Left ventricle myocardium superior (tissue), 1 donor: ENCODE data around the gene TBX18. TPM values are rescaled to one million over a fixed set of nuclear protein-coding genes. Genes with fewer than 3 reads are reported as not detected.

ENCODE experiments used
- ATAC-seq: fragments of 200-7000 bp; cut with Tn5 transposase; one replicate; pipeline ENCODE4 v1.9.1; 2020; ENCODE audit warnings: mild to moderate bottlenecking, moderate library complexity
- DNase-seq: peaks from one replicate; pipeline ENCODE4 v3.0.0-alpha.2; 2020
- intact Hi-C: fragments of 100-400 bp; cut with micrococcal nuclease; formaldehyde crosslinking; loops from one replicate; pipeline ENCODE4 v1.11.0; 2022
- total RNA-seq: library from RNA; stranded (reverse); fragmentation: NEBNext Ultra II Directional; extraction: Animal tissue kit (Norgen Biotek cat#: 25700); gene quantifications from one replicate; pipeline ENCODE4 v1.2.1, GENCODE V29; 2021
- donor health status: DM: no; HTN: yes; CAD: no; lungs with severe emphysema.

Gene TBX18
- total RNA-seq, 1 donor from 2014 or later = 7.1 TPM

DNA sequence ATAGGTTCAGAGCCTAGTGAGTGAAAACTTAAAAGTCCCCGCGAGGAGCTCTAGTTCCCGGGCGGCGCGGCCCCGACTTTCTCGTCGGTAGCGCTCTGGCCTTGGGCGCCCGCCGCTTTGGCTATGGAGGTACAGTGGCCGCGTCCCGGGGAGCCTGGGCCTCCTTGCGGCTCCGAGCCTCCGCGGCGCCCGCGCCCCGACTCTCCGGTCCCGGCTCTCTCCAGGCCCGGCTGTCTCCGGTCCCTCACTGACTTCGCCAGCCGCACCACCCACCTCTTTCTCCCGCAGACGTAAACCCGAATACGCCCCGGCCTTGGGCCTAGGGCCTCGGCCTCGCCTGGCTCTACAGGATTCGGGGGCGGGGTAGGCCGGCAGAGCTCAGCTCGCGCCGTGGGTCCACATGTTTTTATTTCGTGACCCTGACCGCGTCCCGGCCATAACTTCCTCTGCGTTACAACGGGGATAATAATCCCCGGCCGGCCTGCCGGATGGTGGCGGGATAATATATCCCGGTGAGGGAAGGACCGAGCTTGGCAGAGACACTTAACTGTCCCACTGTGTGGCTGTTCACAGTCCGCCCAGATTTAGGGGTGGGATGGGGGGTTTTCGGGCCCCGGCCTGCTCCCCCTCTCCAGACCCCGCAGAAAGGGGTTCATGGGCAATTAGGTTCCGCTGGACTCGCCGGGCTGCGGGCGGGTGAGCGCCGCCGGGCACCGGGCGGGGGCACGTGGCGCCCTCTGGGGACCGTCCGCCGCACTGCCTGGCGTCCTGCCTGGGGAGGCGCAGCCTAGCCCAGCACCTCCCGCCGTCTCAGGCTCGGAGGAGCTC is 10.0 kb upstream of the TBX18 start:
- ATAC-seq (peak; percentile 86), DNase-seq (peak; percentile 78)
- intact Hi-C loops = no loop called here

DNA sequence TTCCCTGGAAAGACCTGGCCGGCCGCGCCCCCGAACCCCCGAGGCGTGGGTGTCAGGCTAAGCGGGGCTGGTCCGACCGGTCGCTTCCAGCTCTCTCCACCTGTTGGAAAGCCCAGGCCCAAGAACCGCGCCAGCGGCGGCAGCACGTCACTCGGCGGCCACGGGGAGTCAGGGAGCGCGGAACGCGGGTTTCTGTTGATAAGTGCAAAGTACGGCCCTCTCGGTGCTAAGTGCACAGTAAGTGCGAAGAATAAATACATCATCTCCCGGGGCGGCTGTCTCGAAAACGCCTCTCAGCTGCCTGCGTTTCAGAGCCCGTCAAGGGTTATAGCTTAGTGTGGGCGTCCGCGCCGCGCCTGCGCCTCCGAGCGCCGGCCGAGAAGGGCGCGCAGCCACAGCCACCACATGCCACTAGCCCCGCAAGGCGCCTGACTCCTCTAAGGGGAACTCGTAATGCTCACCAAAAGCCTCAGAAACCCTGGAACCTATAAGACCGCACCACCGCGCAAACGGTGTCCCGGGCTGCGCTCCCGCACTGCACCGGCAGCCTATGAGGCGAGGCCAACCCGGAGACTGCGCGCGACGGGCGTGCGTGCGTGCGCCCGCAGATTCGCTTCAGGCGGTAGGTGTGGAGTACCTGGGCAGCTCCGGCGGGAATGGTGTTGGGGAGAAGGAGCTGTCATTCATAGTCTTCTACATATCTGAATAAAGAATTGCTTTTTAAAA is 9.2 kb upstream of the TBX18 start:
- intact Hi-C loops = no loop called here
- peak; percentile 66 for ATAC-seq
- peak; percentile 60 for DNase-seq

DNA sequence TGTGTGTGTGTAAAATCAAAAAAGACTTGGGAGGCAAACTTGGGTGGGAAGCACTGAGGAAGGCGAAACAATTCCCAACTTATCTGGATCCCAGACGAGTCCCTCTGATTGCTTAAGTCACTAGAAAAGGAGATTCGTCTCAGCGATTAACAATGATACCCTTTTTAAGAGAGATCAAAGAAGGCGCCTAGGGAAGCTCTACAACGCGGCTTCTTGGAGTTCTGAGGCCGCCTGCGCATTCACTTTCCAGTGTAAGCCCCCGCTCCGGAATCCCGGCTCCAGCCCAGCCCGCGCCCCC is 8.7 kb upstream of the TBX18 start:
- DNase-seq (no peak), ATAC-seq (no peak)
- intact Hi-C loops = no loop called here

DNA sequence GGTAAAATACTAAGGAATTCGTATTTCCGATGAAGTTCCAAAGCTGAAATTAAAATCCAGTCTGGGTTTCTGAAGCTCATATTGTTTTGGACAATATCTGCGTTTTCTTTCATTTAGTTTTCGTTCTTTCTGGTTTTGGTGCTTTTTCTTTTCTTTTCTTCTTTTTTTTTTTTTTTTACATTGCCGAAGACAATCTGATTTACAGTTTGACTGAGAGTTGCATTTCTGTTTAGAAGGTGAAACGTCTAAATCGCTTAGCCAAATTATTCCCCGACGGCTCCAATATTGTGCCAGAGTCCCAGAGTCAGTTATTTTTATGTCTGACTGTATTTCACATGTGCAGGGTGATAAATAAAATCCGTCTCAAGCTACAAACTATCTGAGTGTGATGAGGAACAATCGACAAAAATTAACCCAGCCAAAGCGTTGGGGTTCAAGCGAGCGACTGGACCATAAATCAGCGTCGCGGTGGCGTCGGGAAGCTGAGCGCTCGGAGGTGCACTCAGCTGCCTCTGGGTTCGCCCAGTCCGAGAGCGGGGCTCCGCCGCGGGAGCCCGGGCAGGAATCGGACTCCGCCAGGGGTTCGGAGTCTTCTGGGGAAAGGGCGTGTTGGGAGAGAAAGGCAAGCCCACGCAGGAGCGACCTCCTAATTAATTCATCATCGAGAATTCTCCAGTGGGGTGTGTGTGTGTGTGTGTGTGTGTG is 8.2 kb upstream of the TBX18 start:
- intact Hi-C loops = no loop called here
- ATAC-seq (peak; percentile 20), DNase-seq (peak; percentile 48)

DNA sequence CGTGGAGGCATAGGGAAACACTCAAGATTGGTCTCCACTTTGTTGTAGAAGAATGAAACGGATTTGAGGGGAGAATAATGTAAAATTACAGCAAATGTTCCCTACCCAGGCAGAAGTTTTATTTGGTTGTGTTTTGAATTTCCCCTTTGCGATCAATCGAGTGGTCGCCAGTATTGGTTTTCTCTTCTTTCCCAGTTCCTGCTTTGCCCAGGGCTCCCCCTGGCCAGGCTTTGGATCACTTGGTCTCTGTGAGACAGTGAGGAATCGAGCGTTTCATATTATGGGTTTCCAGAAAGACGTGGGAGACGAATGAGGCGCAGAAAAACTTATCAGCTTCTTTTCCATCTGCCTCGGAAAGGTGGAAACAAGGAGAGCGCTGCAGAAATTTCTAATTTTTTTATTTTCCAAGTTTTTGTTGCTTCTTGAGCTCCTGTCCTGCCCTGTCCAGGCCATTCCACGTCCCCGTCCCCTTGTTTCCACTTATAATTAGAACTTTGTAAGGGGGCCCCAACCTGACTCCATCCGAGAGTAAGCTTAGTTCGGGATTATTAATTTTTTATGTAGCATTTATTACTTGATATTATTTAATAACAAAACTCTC is 7.5 kb upstream of the TBX18 start:
- intact Hi-C loops = no loop called here
- no peak for ATAC-seq
- DNase-seq = peak; percentile 27

DNA sequence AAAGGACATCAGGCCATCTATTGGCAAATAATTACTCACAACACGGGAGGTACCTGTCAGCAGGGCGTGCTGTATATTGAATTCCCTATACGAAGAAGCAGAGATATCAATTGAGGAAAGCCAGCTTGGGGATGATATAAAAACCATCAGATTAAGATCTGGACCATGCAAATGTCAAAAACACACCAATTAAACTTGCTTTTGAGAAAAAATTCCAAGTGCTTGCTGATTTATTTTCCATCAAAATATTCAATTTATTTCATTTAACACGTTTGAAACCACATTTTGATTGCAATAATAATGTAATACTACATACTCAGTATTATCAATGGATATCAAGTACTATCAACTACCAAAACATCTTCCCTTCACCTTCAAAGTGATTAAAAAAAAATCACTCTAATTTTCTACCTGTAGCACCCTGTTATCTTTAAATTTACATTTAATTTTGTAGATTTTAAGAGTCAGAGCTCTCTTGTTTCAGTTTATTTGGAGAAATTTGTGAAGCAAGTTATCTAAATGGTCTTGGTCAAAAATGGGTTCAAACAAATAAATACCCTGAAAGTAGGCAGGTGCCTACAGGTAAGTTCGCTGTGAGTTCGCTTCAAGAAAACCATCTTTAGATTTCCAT is 6.8 kb upstream of the TBX18 start:
- intact Hi-C loops = no loop called here
- DNase-seq (no peak), ATAC-seq (no peak)

DNA sequence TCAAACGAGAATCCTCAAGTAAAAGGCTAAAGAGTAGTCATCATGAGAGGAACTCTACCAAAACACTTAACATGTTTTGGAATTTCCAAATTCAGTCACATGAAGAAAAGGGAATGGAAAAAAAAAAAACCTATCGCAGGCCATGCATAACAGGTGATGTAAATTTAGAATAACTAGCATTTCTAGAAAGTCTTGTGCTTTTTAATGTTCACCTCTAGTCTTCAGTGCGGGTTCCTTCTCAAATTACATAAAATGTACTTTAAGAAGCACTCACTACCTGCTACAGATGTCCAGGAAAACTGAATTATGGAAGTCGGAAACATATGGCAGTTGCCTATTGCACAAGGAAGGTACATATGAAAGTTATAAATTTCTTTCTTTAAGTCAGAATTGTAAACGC is 6.1 kb upstream of the TBX18 start:
- intact Hi-C loops = no loop called here
- ATAC-seq (no peak), DNase-seq (no peak)

DNA sequence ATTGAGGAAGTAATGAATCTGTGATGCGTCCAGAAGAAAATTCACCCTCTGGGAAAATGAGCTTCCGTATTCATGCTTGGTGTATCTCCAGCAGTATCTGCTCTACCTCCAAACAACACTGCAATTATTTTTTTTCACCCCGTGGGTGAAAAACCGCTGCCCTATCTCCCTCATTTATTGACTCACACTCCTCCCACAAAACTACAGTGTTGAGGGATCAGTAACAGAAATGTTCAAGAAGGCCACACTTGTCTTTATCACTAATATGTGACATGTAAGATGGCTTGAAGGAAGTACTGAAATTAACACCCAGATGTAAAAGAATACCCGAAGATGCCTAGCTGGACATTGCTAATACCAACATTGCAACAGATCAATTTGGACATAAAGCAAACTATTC is 4.9 kb upstream of the TBX18 start:
- DNase-seq (no peak), ATAC-seq (no peak)
- intact Hi-C loops = no loop called here

DNA sequence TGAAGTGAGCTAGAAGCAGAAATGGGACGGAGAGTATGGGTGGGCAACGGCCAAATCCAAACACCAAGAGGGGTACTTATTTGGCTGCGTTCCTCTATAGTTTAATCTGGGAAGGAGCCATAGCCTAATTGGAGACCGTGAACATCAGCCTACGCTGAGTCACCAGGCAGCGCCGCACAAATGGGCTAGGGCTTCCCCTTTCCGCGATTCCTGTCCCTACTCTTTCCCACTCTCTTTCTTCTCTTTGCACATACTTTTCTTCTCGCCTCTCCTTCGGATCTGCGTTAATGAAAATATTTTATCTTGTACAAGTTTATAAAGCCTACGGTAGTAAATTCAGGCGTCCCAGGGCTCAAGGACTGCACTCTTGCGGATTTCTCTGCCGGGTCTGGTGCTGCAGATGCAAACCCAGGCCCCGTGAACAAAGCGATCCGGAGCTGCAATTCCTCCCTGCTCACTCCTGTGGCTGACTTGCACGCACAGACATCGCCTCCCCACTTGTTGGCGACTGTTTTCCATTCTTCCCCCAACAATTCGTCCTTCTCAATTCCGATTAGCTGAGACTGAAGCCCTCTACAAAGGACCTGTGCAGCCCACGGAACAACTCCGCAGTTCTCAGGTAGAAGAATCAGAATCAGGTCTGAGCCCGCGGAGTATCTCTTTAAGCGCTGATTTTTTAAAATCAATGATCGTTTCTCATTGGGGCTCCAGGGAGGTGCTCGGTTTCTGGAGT is 4.2 kb upstream of the TBX18 start:
- ATAC-seq (no peak), DNase-seq (peak; percentile 42)
- intact Hi-C loops = no loop called here

DNA sequence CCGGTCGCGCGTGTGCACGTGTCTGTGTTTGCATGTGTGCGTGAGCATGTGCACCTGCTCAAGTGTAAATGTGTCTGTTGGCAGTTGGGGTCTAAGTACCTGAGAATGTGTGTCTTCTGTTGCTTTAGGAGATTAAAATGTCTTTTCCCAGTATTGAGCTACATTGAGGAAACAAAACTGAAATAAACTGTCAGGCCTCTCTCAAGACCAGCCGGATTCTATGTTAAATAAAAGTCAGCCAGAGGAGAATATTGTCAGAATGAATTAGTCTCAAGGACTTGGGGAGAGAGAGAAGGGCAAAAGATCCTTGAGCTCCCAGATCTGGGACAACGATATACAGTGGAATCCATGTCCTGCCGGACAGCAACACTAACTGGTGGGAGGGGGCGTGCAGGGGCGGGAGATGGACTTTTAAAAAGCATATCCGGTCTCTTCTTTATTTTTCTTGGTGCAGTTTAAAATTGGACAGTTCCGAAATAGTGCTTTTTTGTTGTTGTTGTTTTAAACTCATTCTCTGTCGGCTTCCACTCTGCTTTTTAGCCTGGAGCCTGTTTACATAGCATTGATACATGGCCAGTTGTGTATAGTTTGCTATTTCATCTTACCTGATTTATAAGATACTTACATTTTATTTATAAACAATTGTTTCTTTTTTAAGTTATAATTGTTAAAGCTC is 3.3 kb upstream of the TBX18 start:
- DNase-seq = no peak
- intact Hi-C loops = no loop called here
- ATAC-seq = no peak

DNA sequence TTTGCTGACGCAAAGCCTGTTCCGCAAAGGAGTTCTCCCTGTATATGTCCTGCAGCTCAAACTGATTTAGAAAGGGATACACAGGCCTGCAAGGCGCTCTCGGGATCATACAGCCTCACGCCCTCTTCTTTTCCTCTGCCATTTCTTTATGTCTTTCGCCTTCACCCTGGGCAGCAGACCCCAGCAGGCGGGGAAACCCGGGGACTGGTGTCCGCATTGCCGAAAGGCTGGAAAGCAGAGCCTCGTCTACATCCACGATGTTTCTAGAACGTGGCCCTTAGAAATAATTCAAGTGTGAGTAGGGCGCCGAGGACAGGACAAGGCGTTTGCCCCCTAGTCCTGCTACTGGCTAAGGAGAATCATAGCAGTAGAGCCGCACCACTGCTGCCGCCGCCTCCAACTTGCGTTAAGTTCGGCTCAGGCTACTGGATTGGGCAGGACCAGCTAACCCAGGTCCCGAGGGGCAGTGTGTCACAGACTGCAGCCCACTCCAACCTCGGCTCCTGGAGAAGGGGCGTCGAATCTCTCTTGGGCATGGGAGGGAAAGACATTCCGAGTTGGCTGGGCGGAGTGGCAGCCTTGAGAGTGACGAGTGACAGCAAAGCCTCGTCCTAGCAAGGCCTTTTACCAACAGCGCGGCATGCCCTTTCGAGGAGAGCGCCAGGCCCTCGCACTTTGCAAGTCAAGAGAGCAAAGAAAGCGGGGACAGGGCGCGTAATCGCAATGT is 2.6 kb upstream of the TBX18 start:
- DNase-seq (peak; percentile 29), ATAC-seq (no peak)
- intact Hi-C loops = no loop called here

DNA sequence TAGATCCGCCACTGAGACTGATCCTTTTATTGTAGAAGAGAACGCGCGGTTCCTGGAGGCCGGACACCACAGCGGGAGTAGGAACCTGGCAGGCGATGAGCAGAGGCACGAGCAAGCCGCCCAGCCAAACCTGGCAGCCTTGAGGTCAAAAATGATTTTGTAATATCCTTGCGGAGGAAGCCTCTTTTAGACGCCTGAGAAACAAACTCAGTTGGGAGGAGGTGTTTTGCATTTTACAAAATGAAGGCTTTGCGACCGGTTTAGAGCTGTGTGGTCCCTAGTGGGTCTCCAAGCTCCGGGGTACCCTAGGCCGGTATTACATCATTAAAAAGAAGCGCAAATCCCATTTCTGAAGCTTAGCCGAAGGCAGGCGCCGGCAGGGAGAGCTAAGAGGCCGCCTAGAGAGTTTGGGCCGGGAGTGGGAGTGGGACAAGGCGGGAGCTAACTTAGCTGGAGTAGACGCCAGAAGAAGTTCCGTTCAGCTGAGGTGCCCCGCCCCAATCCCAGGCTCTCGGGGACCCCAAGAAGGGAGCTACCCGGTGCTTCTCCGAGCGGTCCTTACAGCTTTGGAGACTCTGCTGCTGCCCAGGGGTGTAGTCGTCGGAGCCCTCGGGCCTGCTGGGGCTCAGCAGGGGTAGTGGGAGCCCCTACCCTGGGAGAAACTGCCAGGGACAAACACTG is 1.9 kb upstream of the TBX18 start:
- ATAC-seq (no peak), DNase-seq (peak; percentile 68)
- intact Hi-C loops = no loop called here

DNA sequence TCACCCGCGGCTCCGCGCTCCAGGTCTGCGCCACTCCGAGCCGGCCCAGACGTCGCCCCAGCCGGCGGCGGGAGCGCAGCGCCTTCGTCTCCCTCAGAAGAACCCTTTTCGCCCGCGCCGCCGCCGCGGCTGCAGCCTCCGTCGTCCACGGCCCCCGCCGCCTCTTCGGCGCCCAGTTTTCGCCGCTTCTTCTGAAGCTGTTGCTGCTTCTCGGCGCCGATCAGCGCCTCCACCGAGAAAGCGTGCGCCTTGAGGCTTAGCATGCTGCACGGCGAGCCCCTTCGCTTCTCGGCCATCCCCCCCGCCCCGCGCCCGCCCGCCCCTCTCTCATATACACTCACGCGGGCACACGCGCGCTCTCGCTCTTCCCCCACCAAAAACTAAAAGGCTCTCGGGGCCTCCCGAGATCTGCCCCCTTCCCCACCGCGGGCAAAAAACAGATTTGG is 489 bp downstream of the TBX18 start:
- intact Hi-C loops = no loop called here

DNA sequence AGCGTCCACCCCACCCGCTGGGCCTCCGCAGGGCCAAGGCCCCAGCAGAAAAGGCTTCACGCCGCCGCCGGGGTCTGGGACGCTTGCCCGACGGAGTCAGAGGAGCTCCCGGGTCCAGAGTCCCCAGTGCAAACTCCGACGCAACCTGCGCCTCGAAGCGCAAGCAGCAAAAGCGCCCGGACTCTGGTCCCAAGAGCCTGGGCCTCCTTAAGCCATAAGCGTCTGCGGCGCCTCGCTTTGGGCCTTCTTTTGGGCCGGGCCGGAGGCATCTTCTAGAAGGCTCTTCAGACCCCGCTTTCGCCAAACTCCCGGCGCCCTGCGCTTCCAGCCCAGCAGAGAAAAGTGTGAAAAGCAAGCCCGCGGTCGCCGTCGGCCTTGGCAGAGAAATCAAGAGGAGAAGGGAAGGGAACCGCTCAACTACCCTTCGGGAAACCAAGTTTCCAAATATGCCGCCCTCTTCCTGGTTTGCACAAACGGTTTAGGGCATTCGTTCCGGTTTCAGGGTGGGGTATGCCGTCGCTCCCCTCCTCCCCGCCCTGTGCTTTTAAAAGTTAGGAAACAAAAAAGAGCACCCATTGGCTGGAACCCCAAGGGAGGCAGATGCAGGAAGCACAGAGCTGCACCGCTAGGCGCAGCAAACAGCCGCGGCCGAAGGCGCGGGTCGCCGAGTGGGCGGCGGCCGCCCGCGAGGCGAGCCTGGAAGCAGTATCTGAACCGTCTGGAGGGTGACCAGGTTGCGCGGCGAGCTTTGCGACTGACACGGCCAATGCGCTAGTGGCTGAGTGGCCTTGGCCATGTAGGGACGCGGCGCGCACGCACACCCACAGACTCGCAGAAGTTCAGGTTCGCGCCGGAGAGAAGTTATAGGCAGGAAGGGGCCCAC is 1.2 kb downstream of the TBX18 start:
- ATAC-seq (peak; percentile 70), DNase-seq (peak; percentile 73)
- intact Hi-C loops = no loop called here

More for the DNA sequence above, 489 bp downstream of the TBX18 start:
- ATAC-seq (peak; percentile 4), DNase-seq (no peak)

DNA sequence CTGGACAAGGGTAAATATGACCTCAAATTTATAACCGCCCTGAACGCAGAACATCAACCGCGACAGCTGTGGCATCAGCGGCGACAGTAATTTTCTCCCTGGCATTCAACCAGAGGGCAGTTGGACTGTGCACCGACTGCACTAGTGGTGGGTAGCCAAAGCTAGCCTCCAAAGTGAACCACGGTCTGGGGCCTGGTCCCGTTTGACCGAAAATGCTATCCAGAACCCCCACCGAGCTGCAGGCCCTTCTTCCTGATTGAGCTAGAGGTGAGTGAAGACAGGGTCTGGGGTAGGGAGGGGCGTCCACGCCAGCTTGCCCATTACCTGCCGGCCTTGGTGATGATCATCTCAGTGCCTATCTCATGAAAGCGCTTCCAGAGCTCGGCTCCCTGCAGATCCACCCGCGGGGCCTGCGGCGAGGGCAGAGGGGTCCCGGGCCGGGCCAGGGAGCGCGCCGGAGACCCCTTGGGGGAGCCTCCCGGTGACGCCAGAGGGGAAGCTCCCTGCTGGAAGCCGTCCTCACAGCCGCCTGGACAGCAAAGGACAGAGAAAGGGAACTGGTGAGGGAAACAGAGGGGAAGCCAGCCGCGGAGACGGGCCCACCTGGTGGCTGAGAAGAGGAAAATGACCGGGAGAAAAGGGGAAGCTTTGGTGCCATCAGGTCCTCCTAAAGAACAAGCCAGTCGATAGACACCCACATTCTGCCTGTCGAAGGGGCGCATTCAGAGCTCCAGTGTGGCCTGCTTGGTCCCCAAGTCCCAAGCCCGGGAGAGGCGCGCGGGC is 2.0 kb downstream of the TBX18 start:
- intact Hi-C loops = no loop called here
- DNase-seq = peak; percentile 52

More for the DNA sequence above, 2.0 kb downstream of the TBX18 start:
- ATAC-seq = peak; percentile 5
